GM12892 (cell line): ENCODE data around the gene ITK.

Source experiments
- DNase-seq: peaks from one replicate; pipeline ENCODE4 v3.0.0; 2011; ENCODE audit not compliant: insufficient read length
- FAIRE-seq: peaks from 2 replicates; lab custom pipeline; 2011; peaks lifted over from hg19 to GRCh38; lab: Jason Lieb, UNC
- POLR2A ChIP-seq: IDR thresholded peaks from 2 replicates; pipeline ENCODE4 v1.6.1; 2011; ENCODE audit warnings: low read depth, low read length, control low read depth
- POLR2AphosphoS5 ChIP-seq: IDR thresholded peaks from 2 replicates; pipeline ENCODE4 v1.6.1; 2011; ENCODE audit warnings: low read depth, low read length, control low read depth
- TAF1 ChIP-seq: IDR thresholded peaks from 2 replicates; pipeline ENCODE4 v1.6.1; 2011; ENCODE audit warnings: low read depth, mild to moderate bottlenecking, control low read depth, low read length, borderline replicate concordance

Gene ITK

DNA sequence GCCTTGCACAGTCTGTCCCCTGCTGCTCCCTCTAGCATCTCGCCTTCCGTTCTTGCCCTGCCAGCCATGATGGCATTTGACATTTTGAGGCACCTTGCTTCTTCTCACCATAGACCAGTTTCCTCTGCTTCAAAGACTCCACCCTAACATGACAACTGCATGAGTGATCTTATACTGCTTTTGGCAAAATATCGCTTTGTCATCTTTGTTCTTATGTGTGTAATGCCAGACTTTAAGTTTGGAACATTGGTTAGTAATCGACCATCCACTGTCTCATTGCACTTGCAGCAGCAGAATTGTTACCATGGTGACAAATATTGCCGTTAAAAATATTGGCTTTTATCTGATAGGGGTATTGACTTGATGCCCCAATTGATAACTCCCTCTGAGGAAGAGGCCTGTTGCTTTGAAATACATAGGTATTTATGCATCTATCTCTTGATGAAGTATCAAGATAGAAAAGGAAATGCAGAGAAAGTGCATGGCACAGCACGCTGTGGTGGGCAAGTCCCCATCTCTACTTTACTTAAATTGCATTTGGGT, 21.4 kb upstream of the ITK start:
- DNase-seq (no peak), FAIRE-seq (no peak)
- no peak for TF ChIP-seq POLR2A
- TF ChIP-seq TAF1 = no peak

DNA sequence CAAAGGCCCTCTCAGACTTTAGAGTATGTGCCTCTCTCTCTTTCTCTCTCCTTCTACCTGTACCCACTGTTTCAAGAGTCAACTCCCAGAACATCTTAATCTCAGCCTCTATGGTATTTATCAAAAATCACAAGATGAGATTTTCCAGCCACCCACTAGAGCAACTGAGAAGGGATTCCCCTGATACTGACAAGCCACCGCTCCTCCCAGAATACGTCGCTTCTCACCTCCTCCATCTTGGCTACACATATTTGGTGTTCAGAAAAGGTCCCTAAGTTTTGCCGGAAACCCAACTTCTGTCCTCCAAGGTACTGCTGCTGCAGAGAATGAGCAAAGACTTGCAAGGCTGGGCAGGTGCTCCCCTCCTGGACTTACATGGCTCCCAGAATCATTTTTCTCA, 20.6 kb upstream of the ITK start:
- TF ChIP-seq POLR2AphosphoS5 = no peak
- no peak for TF ChIP-seq TAF1
- TF ChIP-seq POLR2A = no peak
- no peak for DNase-seq
- FAIRE-seq = peak; percentile 69

DNA sequence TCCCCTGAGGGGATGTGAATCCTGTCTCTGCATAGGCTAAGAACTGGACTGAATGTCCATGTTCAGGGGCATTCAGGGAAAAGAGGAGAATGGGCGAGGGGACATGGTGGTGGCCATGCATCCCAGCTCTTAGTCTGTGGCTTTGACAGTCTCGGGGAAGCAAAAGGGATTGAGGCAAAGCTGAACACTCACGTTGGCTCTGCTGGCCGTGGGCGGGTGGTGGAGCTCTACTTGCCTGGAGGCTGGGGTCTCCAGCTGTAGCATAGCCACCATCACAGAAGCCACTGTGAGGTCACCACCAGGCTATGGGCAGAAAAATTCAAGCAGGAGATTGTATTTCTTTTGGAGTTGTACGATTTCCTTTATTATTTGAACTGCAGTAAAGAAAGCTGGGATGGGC, 18.6 kb upstream of the ITK start:
- DNase-seq = no peak
- no peak for FAIRE-seq
- TF ChIP-seq POLR2A (no peak), TAF1 (no peak), POLR2AphosphoS5 (no peak)

DNA sequence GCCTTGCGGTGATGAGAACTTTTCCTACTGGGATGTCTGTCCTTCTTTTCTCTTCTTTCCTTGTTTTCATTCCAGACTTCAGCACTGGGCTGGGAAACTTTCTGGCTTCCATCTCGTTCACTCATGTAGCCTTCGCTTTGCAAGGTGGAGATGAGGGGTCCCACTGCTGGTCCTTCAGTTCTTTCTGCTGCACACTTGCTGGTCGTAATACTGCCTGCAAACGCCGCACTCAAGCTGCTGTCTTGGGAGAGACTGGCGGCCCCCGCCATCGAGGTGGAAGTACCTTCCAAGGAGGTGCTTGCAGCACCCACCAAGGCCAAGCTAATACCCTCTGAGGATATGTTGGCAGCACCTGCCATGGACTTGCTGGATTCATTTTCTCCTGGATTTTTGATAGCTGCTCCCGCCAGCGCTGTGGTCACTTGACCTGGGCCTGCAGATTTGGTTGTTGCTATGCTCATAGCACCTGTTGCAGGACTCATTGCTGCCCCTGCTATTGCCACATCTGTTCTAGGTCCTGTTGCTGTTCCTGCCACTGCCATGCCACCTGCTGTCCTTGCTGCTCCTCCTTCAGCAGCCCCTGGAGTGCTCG, 17.6 kb upstream of the ITK start:
- FAIRE-seq (no peak), DNase-seq (no peak)
- TF ChIP-seq POLR2A (no peak), POLR2AphosphoS5 (no peak), TAF1 (no peak)

DNA sequence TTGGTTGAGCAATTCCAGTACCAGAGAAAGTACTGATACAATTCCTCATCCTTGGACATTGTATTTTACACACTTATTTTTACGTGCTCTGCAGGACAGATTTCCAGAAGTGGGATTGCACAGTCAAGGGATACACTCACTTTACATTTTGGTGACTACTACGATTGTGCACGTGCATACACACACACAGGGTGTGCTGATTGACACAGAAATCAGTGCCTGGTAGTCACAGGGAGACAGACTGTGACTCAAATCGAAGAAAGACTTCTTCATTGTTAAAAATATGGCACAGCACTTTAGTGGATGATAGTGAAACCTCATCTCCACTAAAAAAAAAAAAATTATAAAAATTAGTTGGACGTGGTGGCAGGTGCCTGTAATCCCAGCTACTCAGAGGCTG, 16.1 kb upstream of the ITK start:
- no peak for TF ChIP-seq POLR2A
- no peak for TF ChIP-seq TAF1
- TF ChIP-seq POLR2AphosphoS5 = no peak
- peak; percentile 48 for FAIRE-seq

DNA sequence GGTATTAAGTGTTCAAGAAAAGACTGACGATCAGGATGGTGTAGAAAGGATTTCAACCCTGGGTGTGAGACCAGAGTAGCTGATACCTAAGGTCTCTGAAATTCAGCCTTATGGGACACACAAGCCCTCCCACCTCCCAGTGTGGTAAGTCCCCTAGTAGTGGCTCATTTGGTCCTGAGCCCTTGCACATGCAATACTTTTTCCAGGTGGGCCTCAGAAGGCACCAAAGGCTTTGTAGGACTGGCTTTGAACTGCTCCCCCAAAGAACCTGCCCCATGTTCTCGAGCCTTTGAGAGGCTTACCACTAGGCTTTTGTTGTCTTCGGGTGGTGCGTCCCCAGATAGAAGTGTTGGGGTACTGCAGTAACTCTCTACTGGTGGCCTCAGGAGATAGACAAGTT, 15.4 kb upstream of the ITK start:
- FAIRE-seq (no peak), DNase-seq (no peak)
- TF ChIP-seq POLR2AphosphoS5 (no peak), TAF1 (no peak), POLR2A (no peak)

More for the DNA sequence above, 16.1 kb upstream of the ITK start:
- DNase-seq = no peak

DNA sequence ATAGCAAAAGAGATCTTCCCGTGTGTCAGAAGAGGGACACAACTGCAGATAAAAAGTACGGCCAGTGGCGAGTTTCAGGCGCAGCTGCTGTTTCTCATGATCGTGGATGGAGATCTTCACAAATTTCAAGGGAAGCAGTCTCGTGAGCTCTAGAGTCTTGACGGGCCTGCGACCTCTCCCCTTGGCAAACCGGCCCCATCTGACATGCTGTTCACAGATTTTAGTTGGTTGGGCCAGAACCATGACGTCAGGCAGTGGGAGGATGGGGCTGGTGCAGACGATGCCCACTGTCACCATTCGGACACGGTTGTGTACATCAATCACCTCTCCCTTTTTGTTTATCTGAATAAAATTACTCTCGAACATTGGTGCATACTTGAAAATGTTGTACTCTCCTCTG, 15.0 kb upstream of the ITK start:
- no peak for DNase-seq
- TF ChIP-seq TAF1 (no peak), POLR2AphosphoS5 (no peak)
- no peak for FAIRE-seq

DNA sequence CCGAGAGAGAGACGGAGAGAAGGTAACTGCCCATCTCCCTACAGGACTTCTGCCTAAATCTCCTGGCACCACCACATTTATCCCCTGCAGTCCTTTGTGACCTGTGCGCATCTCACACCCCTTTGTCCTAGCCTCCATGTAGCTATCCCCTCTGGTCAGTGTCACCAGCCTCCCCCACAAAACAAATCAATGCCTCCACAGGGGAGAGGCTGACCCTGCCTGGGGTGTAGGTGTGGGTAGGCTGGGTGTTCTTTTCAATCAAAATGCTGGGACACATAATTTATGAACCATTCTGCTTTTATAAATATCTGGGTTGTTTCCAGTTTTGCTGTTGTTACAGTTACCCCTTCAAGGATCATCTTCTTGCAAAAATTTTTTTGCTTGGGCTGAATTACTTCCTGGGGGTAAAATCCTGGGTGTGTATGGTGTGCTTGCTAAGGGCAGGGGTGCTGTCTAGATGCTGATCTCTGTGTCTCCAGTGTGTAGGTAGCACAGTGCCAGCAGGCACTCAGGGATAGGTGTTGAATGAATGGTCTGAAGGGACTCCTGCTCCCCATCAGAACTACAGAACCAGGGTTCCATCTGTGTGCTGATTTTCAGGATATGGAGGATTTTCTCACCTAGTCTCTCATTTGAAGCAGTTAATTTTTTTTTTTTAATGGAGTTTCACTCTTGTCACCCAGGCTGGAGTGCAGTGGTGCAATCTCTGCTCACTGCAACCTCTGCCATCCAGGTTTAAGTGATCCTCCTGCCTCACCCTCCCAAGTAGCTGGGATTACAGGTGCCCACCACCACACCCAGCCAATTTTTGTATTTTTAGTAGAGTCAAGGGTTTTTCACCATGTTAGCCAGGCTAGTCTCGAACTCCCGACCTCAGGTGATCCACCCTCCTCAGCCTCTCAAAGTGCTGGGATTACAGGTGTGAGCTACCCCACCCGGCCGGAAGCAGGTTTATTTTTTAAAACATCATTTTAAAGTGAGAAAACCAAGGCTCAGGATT, 14.1 kb upstream of the ITK start, which contains the start of gene GARIN3:
GARIN3 (minus strand) TSS at position 51 of the 1,000 bp plus-strand sequence. CDS start 96 bp downstream, outside the sequence.
- no peak for FAIRE-seq
- no peak for TF ChIP-seq POLR2A
- no peak for TF ChIP-seq POLR2AphosphoS5
- TF ChIP-seq TAF1 = no peak
- DNase-seq = no peak

DNA sequence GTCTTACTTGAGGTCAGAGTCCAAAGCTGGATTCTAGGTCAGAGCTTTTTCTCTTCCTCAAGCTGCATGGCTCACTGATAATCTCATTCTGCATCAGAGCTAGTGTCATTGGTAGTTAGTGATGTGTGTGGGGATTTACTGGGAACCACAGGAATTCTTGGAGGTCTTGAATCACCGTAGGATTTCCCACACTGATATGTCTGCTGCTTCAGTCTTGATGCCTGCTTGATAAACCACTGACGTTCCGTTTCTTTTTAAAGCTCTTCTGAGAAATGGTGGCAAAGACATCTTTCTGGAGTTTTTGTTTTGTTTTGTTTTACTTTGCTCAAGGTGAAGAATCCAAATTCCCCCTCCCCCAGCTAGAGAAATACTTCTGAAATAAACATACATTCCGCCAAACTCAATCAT, 13.4 kb upstream of the ITK start:
- TF ChIP-seq POLR2AphosphoS5 = no peak
- no peak for TF ChIP-seq TAF1
- TF ChIP-seq POLR2A = no peak
- no peak for DNase-seq
- peak; percentile 87 for FAIRE-seq

DNA sequence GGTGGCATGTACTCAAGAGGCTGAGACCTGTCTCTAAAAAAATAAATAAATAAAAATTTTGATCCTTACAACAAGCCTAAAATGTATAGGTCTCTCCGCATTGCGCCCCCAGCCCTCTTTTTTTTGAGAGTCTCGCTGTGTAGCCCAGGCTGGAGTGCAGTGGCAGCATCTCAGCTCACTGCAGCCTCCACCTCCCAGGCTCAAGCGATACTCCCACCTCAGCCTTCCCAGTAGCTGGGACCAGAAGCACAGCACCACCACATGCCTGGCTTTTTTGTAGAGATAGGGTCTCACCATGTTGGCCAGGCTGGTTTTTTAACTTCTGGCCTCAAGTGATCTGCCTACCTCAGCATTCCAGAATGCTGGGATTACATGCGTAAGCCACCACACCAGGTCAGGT, 12.4 kb upstream of the ITK start:
- no peak for DNase-seq
- TF ChIP-seq POLR2AphosphoS5 = no peak
- TF ChIP-seq TAF1 = no peak
- TF ChIP-seq POLR2A = no peak
- FAIRE-seq = no peak

DNA sequence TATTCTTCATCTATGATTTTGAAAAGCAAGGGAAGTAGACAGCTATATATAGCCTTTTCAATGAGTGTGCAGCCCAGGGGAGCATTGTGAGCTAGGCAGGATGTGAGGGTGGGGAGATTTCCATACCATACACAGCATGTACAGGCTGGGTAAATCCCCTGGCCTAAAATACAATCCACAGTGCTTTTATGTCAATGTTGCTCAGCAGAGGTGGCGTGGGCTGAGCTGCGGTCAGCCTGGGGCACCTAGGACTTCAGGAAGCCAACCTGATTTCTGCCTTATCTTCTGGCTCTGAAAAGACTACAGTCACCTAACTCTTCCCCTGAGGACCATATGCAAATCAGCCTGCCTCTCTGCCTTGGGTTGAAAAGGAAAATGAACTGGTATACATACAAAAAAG, 8.2 kb upstream of the ITK start:
- TF ChIP-seq POLR2AphosphoS5 (peak; percentile 42; the same call in 1 of the 2 replicates), POLR2A (no peak), TAF1 (0 out of 2 replicates have a peak, but pooled peaks have one; percentile 21)
- FAIRE-seq (peak; percentile 100), DNase-seq (peak; percentile 45)

DNA sequence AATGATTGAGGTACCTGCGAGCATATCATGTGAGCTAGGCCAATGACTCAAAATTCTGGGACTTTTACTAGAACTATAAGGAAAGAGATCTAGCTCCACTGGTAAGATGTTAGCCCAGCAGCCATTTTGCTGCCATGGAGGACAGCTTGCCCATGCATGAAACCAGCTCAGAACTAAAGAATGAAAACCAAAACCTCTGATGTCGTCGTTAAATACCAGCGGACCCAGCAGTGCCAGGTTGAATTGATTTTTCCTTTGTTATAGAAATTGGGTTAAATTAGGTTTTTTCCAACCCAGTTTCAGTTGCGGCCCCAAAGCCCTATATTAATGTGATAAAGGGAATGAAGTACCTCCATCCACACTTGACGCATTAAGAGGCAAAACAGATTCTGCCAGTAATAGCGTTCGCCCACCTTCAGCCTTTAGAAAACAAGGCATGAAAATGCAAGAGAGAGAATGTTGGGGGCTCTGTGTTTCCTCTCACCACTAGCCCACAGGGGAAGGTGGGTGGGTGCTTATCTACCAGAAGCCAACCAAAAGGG, 5.5 kb upstream of the ITK start:
- TF ChIP-seq POLR2AphosphoS5 (no peak), POLR2A (no peak), TAF1 (no peak)
- DNase-seq = no peak
- FAIRE-seq = no peak
